HEK293 (cell line): ENCODE measurements around the gene TMEM19.

Experiments used
- CTCF ChIA-PET: fragments of 350-600 bp; formaldehyde crosslinking; extraction: SDS; loops from one replicate; lab custom pipeline; 2021; ENCODE audit warnings: antibody characterized with exemption; lab: Yijun Ruan, JAX
- POLR2A ChIA-PET: fragments of 300-600 bp; formaldehyde crosslinking; extraction: SDS; loops from one replicate; lab custom pipeline; 2020; ENCODE audit warnings: antibody characterized with exemption, inconsistent platforms; lab: Yijun Ruan, JAX
- H3K27ac ChIP-seq: fragments of 200-500 bp; sonication (Bioruptor generic); 2 replicates; pipeline ENCODE4 v1.5.1; 2014; ENCODE audit warnings: low read depth, low read length, control low read depth, inconsistent platforms; ENCODE audit errors: extremely low read depth
- H3K36me3 ChIP-seq, 2 experiments: fragments of 200-500 bp in 1 of 2; sonication (Bioruptor generic) in 1 of 2; 1 replicate in 1 of 2; 2 replicates in 1 of 2; pipeline ENCODE4 v1.5.1; 2014 to 2017; ENCODE audit warnings: inconsistent platforms in 2 of 2, low read length in 2 of 2; ENCODE audit not compliant: control insufficient read depth in 2 of 2, insufficient read depth in 1 of 2
- H3K4me1 ChIP-seq: fragments of 200-500 bp; sonication (Bioruptor generic); 2 replicates; pipeline ENCODE4 v1.5.1; 2014; ENCODE audit warnings: mild to moderate bottlenecking, low read length, inconsistent platforms; ENCODE audit not compliant: control insufficient read depth, insufficient read depth
- H3K4me3 ChIP-seq: 2 replicates; pipeline ENCODE4 v1.5.1; 2011; ENCODE audit warnings: low read depth, mild to moderate bottlenecking, control low read depth, low read length, moderate library complexity
- H3K9me3 ChIP-seq: fragments of 200-500 bp; sonication (Bioruptor generic); 2 replicates; pipeline ENCODE4 v1.5.1; 2014; ENCODE audit warnings: low read depth, low read length, inconsistent platforms; ENCODE audit not compliant: control insufficient read depth, insufficient read depth
- GFI1B ChIP-seq: fragments of 450-650 bp; formaldehyde crosslinking; IDR thresholded peaks from 2 replicates; pipeline ENCODE4 v1.5.1; 2016; ENCODE audit warnings: missing biosample characterization, missing genetic modification characterization
- GLI4 ChIP-seq: fragments of 450-650 bp; formaldehyde crosslinking; IDR thresholded peaks from 2 replicates; pipeline ENCODE4 v1.5.1; 2016; ENCODE audit warnings: missing biosample characterization, missing genetic modification characterization
- GLIS1 ChIP-seq: fragments of 450-650 bp; formaldehyde crosslinking; IDR thresholded peaks from 2 replicates; pipeline ENCODE4 v1.5.1; 2016; ENCODE audit warnings: missing biosample characterization, missing genetic modification characterization
- KLF16 ChIP-seq: fragments of 450-650 bp; formaldehyde crosslinking; IDR thresholded peaks from 2 replicates; pipeline ENCODE4 v1.5.1; 2017; ENCODE audit warnings: missing biosample characterization, missing genetic modification characterization
- KLF7 ChIP-seq: fragments of 450-650 bp; formaldehyde crosslinking; IDR thresholded peaks from 2 replicates; pipeline ENCODE4 v1.5.1; 2016; ENCODE audit warnings: missing biosample characterization, missing genetic modification characterization, borderline replicate concordance
- PRDM4 ChIP-seq: fragments of 450-650 bp; formaldehyde crosslinking; IDR thresholded peaks from 2 replicates; pipeline ENCODE4 v1.5.1; 2017; ENCODE audit warnings: missing biosample characterization, missing genetic modification characterization
- WT1 ChIP-seq: fragments of 450-650 bp; formaldehyde crosslinking; IDR thresholded peaks from 2 replicates; pipeline ENCODE4 v1.5.1; 2016; ENCODE audit warnings: missing biosample characterization, missing genetic modification characterization
- ZBTB21 ChIP-seq: fragments of 450-650 bp; formaldehyde crosslinking; IDR thresholded peaks from 2 replicates; pipeline ENCODE4 v1.5.1; 2017; ENCODE audit warnings: missing biosample characterization, missing genetic modification characterization
- ZBTB8A ChIP-seq: fragments of 450-650 bp; formaldehyde crosslinking; IDR thresholded peaks from 2 replicates; pipeline ENCODE4 v1.5.1; 2016; ENCODE audit warnings: missing biosample characterization, missing genetic modification characterization
- ZFP41 ChIP-seq: fragments of 450-650 bp; formaldehyde crosslinking; IDR thresholded peaks from 2 replicates; pipeline ENCODE4 v1.5.1; 2016; ENCODE audit warnings: missing biosample characterization, missing genetic modification characterization, borderline replicate concordance
- ZNF335 ChIP-seq: fragments of 450-650 bp; formaldehyde crosslinking; conservative IDR thresholded peaks from 2 replicates; pipeline ENCODE4 v1.5.1; 2016; ENCODE audit warnings: missing biosample characterization, missing genetic modification characterization
- ZNF350 ChIP-seq: fragments of 450-650 bp; formaldehyde crosslinking; IDR thresholded peaks from 2 replicates; pipeline ENCODE4 v1.5.0; 2017; ENCODE audit warnings: missing biosample characterization, mild to moderate bottlenecking, missing genetic modification characterization
- ZNF354C ChIP-seq: fragments of 450-650 bp; formaldehyde crosslinking; IDR thresholded peaks from 2 replicates; pipeline ENCODE4 v1.5.1; 2016; ENCODE audit warnings: missing biosample characterization, missing genetic modification characterization, low read depth, borderline replicate concordance
- ZNF37A ChIP-seq: fragments of 450-650 bp; IDR thresholded peaks from 2 replicates; pipeline ENCODE4 v1.5.1; 2018; ENCODE audit warnings: missing biosample characterization, missing genetic modification characterization
- ZNF521 ChIP-seq: fragments of 450-650 bp; formaldehyde crosslinking; IDR thresholded peaks from 2 replicates; pipeline ENCODE4 v1.5.1; 2017; ENCODE audit warnings: missing biosample characterization, mild to moderate bottlenecking, missing genetic modification characterization
- ZNF624 ChIP-seq: fragments of 450-650 bp; formaldehyde crosslinking; IDR thresholded peaks from 2 replicates; pipeline ENCODE4 v1.5.1; 2017; ENCODE audit warnings: missing biosample characterization, missing genetic modification characterization
- ZNF660 ChIP-seq: fragments of 450-650 bp; IDR thresholded peaks from 2 replicates; pipeline ENCODE4 v1.5.1; 2018; ENCODE audit warnings: missing biosample characterization, mild to moderate bottlenecking, missing genetic modification characterization
- ZNF768 ChIP-seq: fragments of 450-650 bp; formaldehyde crosslinking; IDR thresholded peaks from 2 replicates; pipeline ENCODE4 v1.5.1; 2018; ENCODE audit warnings: missing biosample characterization, mild to moderate bottlenecking, missing genetic modification characterization
- ZNF830 ChIP-seq: fragments of 450-650 bp; IDR thresholded peaks from 2 replicates; pipeline ENCODE4 v1.5.0; 2018; ENCODE audit warnings: missing biosample characterization, missing genetic modification characterization, low read depth, mild to moderate bottlenecking, moderate library complexity
- ZSCAN18 ChIP-seq: fragments of 450-650 bp; formaldehyde crosslinking; IDR thresholded peaks from 2 replicates; pipeline ENCODE4 v1.5.1; 2016; ENCODE audit warnings: missing biosample characterization, missing genetic modification characterization
- ZXDB ChIP-seq: fragments of 450-650 bp; formaldehyde crosslinking; IDR thresholded peaks from 2 replicates; pipeline ENCODE4 v1.5.1; 2016; ENCODE audit warnings: missing biosample characterization, missing genetic modification characterization

TMEM19 gene

GRCh38 chr12:71704920-71705319, 19.0 kb downstream of the TMEM19 start:
- Histone ChIP-seq H3K4me3 (no peak overlapping the region), H3K36me3 (peaks cover 9 to 25% of the 10 kb centered on the region in 2 experiments), H3K4me1 (no peaks in the 10 kb centered on the region), H3K9me3 (no peaks in the 10 kb centered on the region)
- CTCF ChIA-PET: no interaction called here
- TF ChIP-seq KLF16 (tag by site-specific recombination): no peak
- no peak for TF ChIP-seq ZFP41
- TF ChIP-seq ZNF350 (tag by site-specific recombination): no peak
- no peak for TF ChIP-seq ZNF354C
- TF ChIP-seq ZNF830 (tag by site-specific recombination): no peak
- TF ChIP-seq KLF7: no peak
- no peak for TF ChIP-seq ZXDB (tag by site-specific recombination)
- no peak for TF ChIP-seq ZBTB21 (tag by site-specific recombination)
- TF ChIP-seq ZNF624: no peak
- no peak for TF ChIP-seq GFI1B (tag by site-specific recombination)
- TF ChIP-seq WT1: no peak
- TF ChIP-seq ZNF660: no peak
- no peak for TF ChIP-seq GLI4 (tag by site-specific recombination)
- no peak for TF ChIP-seq ZNF521
- TF ChIP-seq, all 188 proteins: peak for 0
- POLR2A ChIA-PET: no interaction called here
- H3K27ac ChIP-seq: no peak overlapping the region

- TF ChIP-seq GLIS1 (tag by site-specific recombination) (no peak), ZBTB8A (tag by site-specific recombination) (no peak), ZNF768 (tag by site-specific recombination) (no peak), WT1 (no peak), ZNF335 (tag by site-specific recombination) (no peak), ZNF37A (no peak), PRDM4 (tag by site-specific recombination) (no peak), ZSCAN18 (tag by site-specific recombination) (no peak)
- TF ChIP-seq, all 188 proteins: peak for 0
- H3K27ac ChIP-seq: no peak overlapping the region
- peaks cover 2 to 7% of the 10 kb centered on the region in 2 experiments; a peak in 2 of 3 replicates for H3K36me3 ChIP-seq
- no peaks in the 10 kb centered on the region for H3K4me1 ChIP-seq
- H3K4me3 ChIP-seq: no peak overlapping the region
- POLR2A ChIA-PET: interaction anchor here (1.3 to 1.9 kb wide), 2 partner anchors 23 to 46 kb away, joined by 3 to 9 read pairs; partner anchors contain the start of genes RAB21 and TMEM19
- H3K9me3 ChIP-seq: no peaks in the 10 kb centered on the region
- CTCF ChIA-PET: interaction anchor here (1.8 kb wide), 1 partner anchor 38 kb away, joined by 4 read pairs; no protein-coding TSS in a partner anchor
Measured at GRCh38 chr12:71708658-71709057, 22.8 kb downstream of the TMEM19 start.
